Naive thymus-derived CD4-positive, alpha-beta T cell (primary cell): ENCODE results near the gene BMPR2. TPM values are rescaled to one million over a fixed set of nuclear protein-coding genes. Genes with fewer than 3 reads are reported as not detected.
"Not testable (repeated sequence)": the region's sequence is repeated elsewhere in the genome, so short reads cannot be mapped to it uniquely, and the experiment has no call there.

Experiments used
- ATAC-seq: fragments of 150-1000 bp; cut with Tn5 transposase; 2 replicates; pipeline ENCODE4 v1.10.0; 2021; ENCODE audit warnings: mild to moderate bottlenecking, moderate library complexity
- CTCF ChIA-PET: fragments of 350-600 bp; sonication (Branson Sonifier 250); formaldehyde crosslinking; loops from one replicate; lab custom pipeline; 2021; ENCODE audit warnings: antibody characterized with exemption; lab: Charles Lee
- POLR2A ChIA-PET: fragments of 350-600 bp; sonication (Branson Sonifier 250); formaldehyde crosslinking; loops from one replicate; lab custom pipeline; 2021; ENCODE audit warnings: antibody characterized with exemption, inconsistent platforms; lab: Charles Lee
- DNase-seq, 9 donors: peaks; one replicate each; pipeline versions ENCODE4 v3.0.0 to v3.0.0-alpha.2; 2020 to 2022; ENCODE audit warnings: mixed read lengths in 1 of 9
- H3K27ac ChIP-seq: one replicate; pipeline ENCODE4 v1.7.0; 2013; ENCODE audit warnings: mild to moderate bottlenecking, low read depth, low read length, moderate library complexity
- H3K27me3 ChIP-seq, 2 donors: one replicate each; pipeline ENCODE4 v1.7.0; 2013; ENCODE audit warnings: low read length in 2 of 2, mild to moderate bottlenecking in 2 of 2, moderate library complexity in 2 of 2; ENCODE audit not compliant: control insufficient read depth in 2 of 2, insufficient read depth in 2 of 2
- H3K36me3 ChIP-seq, 3 experiments: 1 replicate in 2 of 3; 2 replicates in 1 of 3; pipeline ENCODE4 v1.7.0; 2013; ENCODE audit warnings: low read length in 3 of 3, mild to moderate bottlenecking in 3 of 3, moderate library complexity in 1 of 3; ENCODE audit not compliant: insufficient read depth in 3 of 3, control insufficient read depth in 2 of 3
- H3K4me1 ChIP-seq, 2 donors: one replicate each; pipeline ENCODE4 v1.7.0; 2013; ENCODE audit warnings: low read length in 2 of 2, mild to moderate bottlenecking in 2 of 2, moderate library complexity in 1 of 2; ENCODE audit not compliant: control insufficient read depth in 2 of 2, insufficient read depth in 2 of 2
- H3K4me3 ChIP-seq: 2 replicates; pipeline ENCODE4 v1.7.0; 2013; ENCODE audit warnings: mild to moderate bottlenecking, low read length
- H3K9me3 ChIP-seq, 3 experiments: 1 replicate in 2 of 3; 2 replicates in 1 of 3; pipeline ENCODE4 v1.7.0; 2013; ENCODE audit warnings: low read length in 3 of 3; ENCODE audit not compliant: control insufficient read depth in 2 of 3
- H3K27ac Mint-ChIP-seq, 9 donors: one replicate each; pipeline ENCODE4 v1.8.0; 2020 to 2022; ENCODE audit warnings: mixed read lengths in 9 of 9, mild to moderate bottlenecking in 8 of 9, moderate library complexity in 5 of 9, inconsistent platforms in 2 of 9
- H3K27me3 Mint-ChIP-seq, 5 donors: one replicate each; pipeline ENCODE4 v1.8.0; 2021 to 2022; ENCODE audit warnings: mixed read lengths in 5 of 5, mild to moderate bottlenecking in 1 of 5
- H3K36me3 Mint-ChIP-seq, 5 donors: one replicate each; pipeline ENCODE4 v1.8.0; 2020 to 2022; ENCODE audit warnings: mixed read lengths in 5 of 5, mild to moderate bottlenecking in 3 of 5, inconsistent platforms in 1 of 5
- H3K4me1 Mint-ChIP-seq, 7 donors: one replicate each; pipeline ENCODE4 v1.8.0; 2020 to 2022; ENCODE audit warnings: mixed read lengths in 7 of 7, mild to moderate bottlenecking in 3 of 7, inconsistent platforms in 1 of 7
- H3K4me3 Mint-ChIP-seq, 10 donors: one replicate each; pipeline ENCODE4 v1.8.0; 2020 to 2022; ENCODE audit warnings: mild to moderate bottlenecking in 10 of 10, mixed read lengths in 10 of 10, moderate library complexity in 6 of 10, inconsistent platforms in 2 of 10
- H3K9me3 Mint-ChIP-seq, 11 donors: one replicate each; pipeline ENCODE4 v1.8.0; 2020 to 2022; ENCODE audit warnings: mixed read lengths in 11 of 11, mild to moderate bottlenecking in 4 of 11, inconsistent platforms in 1 of 11, moderate library complexity in 1 of 11
- intact Hi-C, 2 donors: fragments of 100-400 bp; cut with micrococcal nuclease; formaldehyde crosslinking; loops; one replicate each; pipeline ENCODE4 v1.15.1; 2023
- polyA plus RNA-seq, 2 donors: library from polyadenylated mRNA; unstranded; fragments of 300-500 nt; fragmentation: Illumina TruSeq; gene quantifications; one replicate each; pipeline ENCODE4 v1.2.3, GENCODE V29; 2021
- total RNA-seq, 6 experiments: library from RNA in 5 of 6; stranded (reverse) in 5 of 6; gene quantifications; 1 replicate in 5 of 6; 2 replicates in 1 of 6; pipeline ENCODE4 v1.2.3 and lab custom pipeline; 2021 to 2026

The BMPR2 gene
- total and polyA plus RNA-seq, 7 experiments from 2014 or later = 4.6 to 33.1 (median 13.3) TPM

- intact Hi-C loops = no loop called here
- peak overlapping the region in 2 of 9 donors; percentile 23 to 52 for H3K27ac Mint-ChIP-seq
- no peak overlapping the region for H3K4me3 ChIP-seq
- H3K27ac ChIP-seq = no peak overlapping the region
- ATAC-seq (no peak), DNase-seq (no peak)
- no peaks in the 10 kb centered on the region for H3K27me3 Mint-ChIP-seq
- no peaks in the 10 kb centered on the region for H3K4me1 Mint-ChIP-seq
- H3K9me3 Mint-ChIP-seq = no peaks in the 10 kb centered on the region
- no peak overlapping the region for H3K4me3 Mint-ChIP-seq
- no peaks in the 10 kb centered on the region for H3K36me3 ChIP-seq
- H3K27me3 ChIP-seq = no peaks in the 10 kb centered on the region
- H3K36me3 Mint-ChIP-seq = peaks cover 0 to 4% (median 0%) of the 10 kb centered on the region in 5 donors
- ChIA-PET CTCF (no interaction called here), POLR2A (no interaction called here)
- no peaks in the 10 kb centered on the region for H3K4me1 ChIP-seq
- no peaks in the 10 kb centered on the region for H3K9me3 ChIP-seq
Observed at GRCh38 chr2:202344178-202344577, 31.9 kb upstream of the BMPR2 start.

- Histone ChIP-seq H3K27me3 (no peaks in the 10 kb centered on the region), H3K4me3 (no peak overlapping the region), H3K27ac (no peak overlapping the region), H3K9me3 (no peaks in the 10 kb centered on the region), H3K4me1 (no peaks in the 10 kb centered on the region), H3K36me3 (no peaks in the 10 kb centered on the region)
- intact Hi-C loops = no loop called here
- Mint-ChIP-seq H3K27me3 (no peaks in the 10 kb centered on the region), H3K36me3 (peaks cover 0 to 4% (median 0%) of the 10 kb centered on the region in 5 donors), H3K4me3 (no peak overlapping the region), H3K27ac (no peak overlapping the region), H3K9me3 (no peaks in the 10 kb centered on the region), H3K4me1 (no peaks in the 10 kb centered on the region)
- no peak for ATAC-seq
- ChIA-PET POLR2A (no interaction called here), CTCF (no interaction called here)
- no peak for DNase-seq
Observed at GRCh38 chr2:202346180-202346579, 29.9 kb upstream of the BMPR2 start.

GRCh38 chr2:202353430-202353829 is 22.7 kb upstream of the BMPR2 start:
- Histone ChIP-seq H3K4me1 (no peaks in the 10 kb centered on the region), H3K27ac (no peak overlapping the region), H3K9me3 (no peaks in the 10 kb centered on the region), H3K27me3 (no peaks in the 10 kb centered on the region), H3K4me3 (no peak overlapping the region), H3K36me3 (no peaks in the 10 kb centered on the region)
- ChIA-PET POLR2A (no interaction called here), CTCF (no interaction called here)
- intact Hi-C loops = no loop called here
- ATAC-seq (no peak), DNase-seq (no peak)
- H3K36me3 Mint-ChIP-seq = peaks cover 0 to 13% (median 11%) of the 10 kb centered on the region in 5 donors
- peaks cover 0 to 1% (median 0%) of the 10 kb centered on the region in 11 donors for H3K9me3 Mint-ChIP-seq
- H3K4me3 Mint-ChIP-seq = no peak overlapping the region
- peaks cover 0 to 2% (median 0%) of the 10 kb centered on the region in 5 donors for H3K27me3 Mint-ChIP-seq
- H3K4me1 Mint-ChIP-seq = no peaks in the 10 kb centered on the region
- H3K27ac Mint-ChIP-seq = peak overlapping the region in 1 of 9 donors; percentile 37

GRCh38 chr2:202355993-202356505 is 20.1 kb upstream of the BMPR2 start:
- H3K4me1 Mint-ChIP-seq = no peaks in the 10 kb centered on the region
- H3K27me3 ChIP-seq = no peaks in the 10 kb centered on the region
- H3K27ac ChIP-seq = no peak overlapping the region
- POLR2A ChIA-PET = no interaction called here
- H3K27me3 Mint-ChIP-seq = peaks cover 0 to 2% (median 0%) of the 10 kb centered on the region in 5 donors
- peaks cover 0 to 4% (median 0%) of the 10 kb centered on the region in 11 donors for H3K9me3 Mint-ChIP-seq
- no peaks in the 10 kb centered on the region for H3K36me3 ChIP-seq
- H3K9me3 ChIP-seq = no peaks in the 10 kb centered on the region
- H3K27ac Mint-ChIP-seq = no peak overlapping the region
- no peak overlapping the region for H3K4me3 Mint-ChIP-seq
- intact Hi-C loops = no loop called here
- ATAC-seq (no peak), DNase-seq (no peak)
- H3K4me3 ChIP-seq = no peak overlapping the region
- CTCF ChIA-PET = no interaction called here
- H3K4me1 ChIP-seq = no peaks in the 10 kb centered on the region
- peaks cover 0 to 13% (median 10%) of the 10 kb centered on the region in 5 donors for H3K36me3 Mint-ChIP-seq

- H3K4me3 Mint-ChIP-seq, H3K36me3 ChIP-seq, H3K27me3 Mint-ChIP-seq, H3K27ac ChIP-seq, H3K9me3 ChIP-seq, intact Hi-C loops, ATAC-seq, H3K9me3 Mint-ChIP-seq, H3K4me1 Mint-ChIP-seq, H3K4me3 ChIP-seq, H3K4me1 ChIP-seq, H3K27me3 ChIP-seq, POLR2A ChIA-PET, CTCF ChIA-PET, DNase-seq, H3K27ac Mint-ChIP-seq: not testable (repeated sequence)
- peaks cover 0 to 13% (median 13%) of the 10 kb centered on the region in 5 donors for H3K36me3 Mint-ChIP-seq
Observed at GRCh38 chr2:202358924-202359323, 17.2 kb upstream of the BMPR2 start.

GRCh38 chr2:202360646-202361045 is 15.5 kb upstream of the BMPR2 start:
- H3K36me3 Mint-ChIP-seq = peaks cover 0 to 13% (median 5%) of the 10 kb centered on the region in 5 donors
- H3K4me3 ChIP-seq = no peak overlapping the region
- H3K4me3 Mint-ChIP-seq = no peak overlapping the region
- no peaks in the 10 kb centered on the region for H3K9me3 ChIP-seq
- ChIA-PET POLR2A (no interaction called here), CTCF (no interaction called here)
- H3K4me1 ChIP-seq = no peaks in the 10 kb centered on the region
- no peaks in the 10 kb centered on the region for H3K4me1 Mint-ChIP-seq
- no peak overlapping the region for H3K27ac ChIP-seq
- no peaks in the 10 kb centered on the region for H3K36me3 ChIP-seq
- DNase-seq = no peak
- peak overlapping the region in 1 of 9 donors; percentile 5 for H3K27ac Mint-ChIP-seq
- peaks cover 0 to 3% (median 0%) of the 10 kb centered on the region in 11 donors for H3K9me3 Mint-ChIP-seq
- peaks cover 0 to 2% (median 0%) of the 10 kb centered on the region in 5 donors for H3K27me3 Mint-ChIP-seq
- H3K27me3 ChIP-seq = no peaks in the 10 kb centered on the region
- intact Hi-C loops = no loop called here
- no peak for ATAC-seq

- no peaks in the 10 kb centered on the region for H3K9me3 ChIP-seq
- ATAC-seq = no peak
- intact Hi-C loops = no loop called here
- H3K4me1 ChIP-seq = no peaks in the 10 kb centered on the region
- CTCF ChIA-PET = no interaction called here
- Mint-ChIP-seq H3K4me3 (no peak overlapping the region), H3K9me3 (peaks cover 0 to 3% (median 0%) of the 10 kb centered on the region in 11 donors), H3K27ac (peak overlapping the region in 2 of 9 donors; percentile 5 to 41), H3K27me3 (peaks cover 0 to 2% (median 0%) of the 10 kb centered on the region in 5 donors), H3K4me1 (no peaks in the 10 kb centered on the region), H3K36me3 (peaks cover 0 to 12% (median 3%) of the 10 kb centered on the region in 5 donors)
- POLR2A ChIA-PET = no interaction called here
- no peak for DNase-seq
- no peaks in the 10 kb centered on the region for H3K36me3 ChIP-seq
- H3K27me3 ChIP-seq = no peaks in the 10 kb centered on the region
- no peak overlapping the region for H3K27ac ChIP-seq
- no peak overlapping the region for H3K4me3 ChIP-seq
Observed at GRCh38 chr2:202361108-202361507, 15.0 kb upstream of the BMPR2 start.
